GM10248 (cell line): ENCODE data around the gene PCP2.
A peak's percentile ranks its signal among the peaks of the same experiment; 100 is the strongest.

Source experiments
- CTCF ChIA-PET: fragments of 300-600 bp; sonication (Branson Sonifier 250); formaldehyde crosslinking; extraction: SDS; loops from one replicate; lab custom pipeline; 2021; ENCODE audit warnings: antibody characterized with exemption; lab: Yijun Ruan, JAX
- POLR2A ChIA-PET: fragments of 350-650 bp; sonication (Branson Sonifier 250); formaldehyde crosslinking; extraction: SDS; loops from one replicate; lab custom pipeline; 2020; ENCODE audit warnings: antibody characterized with exemption; lab: Yijun Ruan, JAX
- DNase-seq: peaks from one replicate; pipeline ENCODE4 v3.0.0; 2012; ENCODE audit errors: extremely low spot score
- TF ChIP-seq, protein P1 (sequence below): IDR thresholded peaks from 2 replicates; pipeline ENCODE4 v1.5.1; 2012; ENCODE audit warnings: mild to moderate bottlenecking, low read depth; ENCODE audit errors: extremely low read depth, missing control alignments, control extremely low read depth

Gene PCP2

DNA sequence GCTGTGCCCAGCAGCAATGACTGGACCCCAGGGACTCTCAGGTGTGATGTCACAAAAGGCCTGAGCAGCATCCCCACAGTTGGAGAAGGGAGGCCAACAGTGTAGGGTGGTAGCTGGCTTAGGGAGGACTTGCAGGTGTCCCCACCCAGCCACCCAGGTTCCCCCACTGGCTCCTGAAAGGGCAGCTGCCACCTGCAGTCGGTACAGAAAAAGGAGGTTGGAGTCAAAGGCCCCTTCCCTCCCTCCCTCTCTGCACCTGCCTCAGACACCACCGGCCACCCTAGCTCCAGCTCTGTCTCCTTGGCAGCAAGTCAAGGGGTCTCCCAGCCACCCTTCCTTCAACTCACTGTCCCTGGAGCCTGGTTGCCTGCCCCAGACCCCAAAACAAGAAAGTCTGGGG lies at the start of gene PCP2:
PCP2 (minus strand) TSS at position 22 of the 400 bp plus-strand sequence. CDS start 262 bp downstream, outside the sequence.
- ChIA-PET POLR2A (interaction anchor here (1.1 kb wide), 1 partner anchor 8 kb away, joined by 3 read pairs; no protein-coding TSS in a partner anchor), CTCF (interaction anchor here (1.1 to 3.9 kb wide), 4 partner anchors 19 to 236 kb away, joined by 4 to 12 read pairs (median 6); partner anchors contain the start of gene TRAPPC5)
- TF ChIP-seq, protein P1, sequence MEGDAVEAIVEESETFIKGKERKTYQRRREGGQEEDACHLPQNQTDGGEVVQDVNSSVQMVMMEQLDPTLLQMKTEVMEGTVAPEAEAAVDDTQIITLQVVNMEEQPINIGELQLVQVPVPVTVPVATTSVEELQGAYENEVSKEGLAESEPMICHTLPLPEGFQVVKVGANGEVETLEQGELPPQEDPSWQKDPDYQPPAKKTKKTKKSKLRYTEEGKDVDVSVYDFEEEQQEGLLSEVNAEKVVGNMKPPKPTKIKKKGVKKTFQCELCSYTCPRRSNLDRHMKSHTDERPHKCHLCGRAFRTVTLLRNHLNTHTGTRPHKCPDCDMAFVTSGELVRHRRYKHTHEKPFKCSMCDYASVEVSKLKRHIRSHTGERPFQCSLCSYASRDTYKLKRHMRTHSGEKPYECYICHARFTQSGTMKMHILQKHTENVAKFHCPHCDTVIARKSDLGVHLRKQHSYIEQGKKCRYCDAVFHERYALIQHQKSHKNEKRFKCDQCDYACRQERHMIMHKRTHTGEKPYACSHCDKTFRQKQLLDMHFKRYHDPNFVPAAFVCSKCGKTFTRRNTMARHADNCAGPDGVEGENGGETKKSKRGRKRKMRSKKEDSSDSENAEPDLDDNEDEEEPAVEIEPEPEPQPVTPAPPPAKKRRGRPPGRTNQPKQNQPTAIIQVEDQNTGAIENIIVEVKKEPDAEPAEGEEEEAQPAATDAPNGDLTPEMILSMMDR: no peak
- DNase-seq: no peak

DNA sequence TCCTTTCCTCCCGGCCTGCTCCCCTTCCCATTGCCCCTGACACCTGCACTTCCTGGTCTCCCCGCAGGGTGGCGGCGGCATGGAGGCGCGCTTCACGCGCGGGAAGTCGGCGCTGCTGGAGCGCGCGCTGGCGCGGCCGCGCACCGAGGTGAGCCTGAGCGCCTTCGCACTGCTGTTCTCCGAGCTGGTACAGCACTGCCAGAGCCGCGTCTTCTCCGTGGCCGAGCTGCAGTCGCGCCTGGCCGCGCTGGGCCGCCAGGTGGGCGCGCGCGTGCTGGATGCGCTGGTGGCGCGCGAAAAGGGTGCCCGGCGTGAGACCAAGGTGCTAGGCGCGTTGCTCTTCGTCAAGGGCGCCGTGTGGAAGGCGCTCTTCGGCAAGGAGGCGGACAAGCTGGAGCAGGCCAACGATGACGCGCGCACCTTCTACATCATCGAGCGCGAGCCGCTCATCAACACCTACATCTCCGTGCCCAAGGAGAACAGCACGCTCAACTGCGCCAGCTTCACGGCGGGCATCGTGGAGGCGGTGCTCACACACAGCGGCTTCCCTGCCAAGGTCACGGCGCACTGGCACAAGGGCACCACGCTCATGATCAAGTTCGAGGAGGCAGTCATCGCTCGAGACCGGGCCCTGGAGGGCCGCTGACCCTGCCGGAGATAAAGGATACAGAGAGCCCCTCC lies 48.8 kb upstream of the PCP2 start:
- POLR2A ChIA-PET: no interaction called here
- no peak for DNase-seq
- TF ChIP-seq, protein P1: peak; percentile 27
- CTCF ChIA-PET: interaction anchor here (0.9 to 1.9 kb wide), 3 partner anchors 16 to 118 kb away, joined by 3 to 7 read pairs (median 3); no protein-coding TSS in a partner anchor

DNA sequence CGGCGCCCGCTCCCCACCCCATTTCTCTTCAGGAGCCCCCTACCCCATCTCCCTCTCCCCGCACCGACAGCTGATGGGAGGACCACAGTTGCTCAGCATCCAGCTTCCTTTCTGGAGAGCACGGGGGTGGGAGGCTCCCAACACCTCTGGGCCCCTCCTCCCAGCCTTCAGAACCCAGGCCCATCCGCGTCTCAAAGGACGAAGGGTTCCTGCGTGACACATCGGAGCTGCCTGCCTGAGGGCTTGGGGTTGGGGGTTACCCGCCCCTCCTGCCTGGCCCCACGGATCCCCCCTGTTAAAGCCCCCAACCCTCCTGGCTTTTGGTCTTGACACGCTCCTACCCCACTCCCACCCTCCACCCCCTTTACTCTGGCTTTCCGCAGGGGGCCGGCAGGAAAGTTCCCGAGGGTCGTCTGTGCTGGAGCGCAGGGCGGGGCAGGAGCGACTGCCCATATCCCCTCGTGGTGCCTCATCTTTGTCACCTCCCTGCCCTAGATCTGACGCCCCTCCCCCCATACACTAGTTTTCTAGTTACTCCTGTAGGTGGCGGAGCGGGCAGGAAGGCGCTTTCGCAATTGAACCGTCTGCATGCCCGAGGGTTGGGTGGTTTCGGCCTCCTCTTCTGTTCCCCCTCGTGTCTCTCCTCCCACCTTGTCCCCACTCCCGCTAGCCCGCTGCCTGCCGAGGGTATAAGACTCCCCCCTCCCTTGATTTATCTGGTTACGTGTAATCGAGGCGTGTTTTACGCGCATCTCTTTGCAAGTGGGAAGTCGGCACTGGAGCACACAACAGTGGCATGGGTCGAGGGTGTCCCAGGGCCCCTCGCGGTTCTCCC lies 48.0 kb upstream of the PCP2 start:
- DNase-seq: peak; percentile 87
- ChIA-PET CTCF (interaction anchor here (0.6 to 2.2 kb wide), 64 partner anchors 8 to 579 kb away, joined by 3 to 47 read pairs (median 4); partner anchors contain the start of genes CD209, FCER2, PCP2 and PET100), POLR2A (interaction anchor here (0.6 kb wide), 1 partner anchor 14 kb away, joined by 4 read pairs; no protein-coding TSS in a partner anchor)
- TF ChIP-seq, protein P1: peak; percentile 71

DNA sequence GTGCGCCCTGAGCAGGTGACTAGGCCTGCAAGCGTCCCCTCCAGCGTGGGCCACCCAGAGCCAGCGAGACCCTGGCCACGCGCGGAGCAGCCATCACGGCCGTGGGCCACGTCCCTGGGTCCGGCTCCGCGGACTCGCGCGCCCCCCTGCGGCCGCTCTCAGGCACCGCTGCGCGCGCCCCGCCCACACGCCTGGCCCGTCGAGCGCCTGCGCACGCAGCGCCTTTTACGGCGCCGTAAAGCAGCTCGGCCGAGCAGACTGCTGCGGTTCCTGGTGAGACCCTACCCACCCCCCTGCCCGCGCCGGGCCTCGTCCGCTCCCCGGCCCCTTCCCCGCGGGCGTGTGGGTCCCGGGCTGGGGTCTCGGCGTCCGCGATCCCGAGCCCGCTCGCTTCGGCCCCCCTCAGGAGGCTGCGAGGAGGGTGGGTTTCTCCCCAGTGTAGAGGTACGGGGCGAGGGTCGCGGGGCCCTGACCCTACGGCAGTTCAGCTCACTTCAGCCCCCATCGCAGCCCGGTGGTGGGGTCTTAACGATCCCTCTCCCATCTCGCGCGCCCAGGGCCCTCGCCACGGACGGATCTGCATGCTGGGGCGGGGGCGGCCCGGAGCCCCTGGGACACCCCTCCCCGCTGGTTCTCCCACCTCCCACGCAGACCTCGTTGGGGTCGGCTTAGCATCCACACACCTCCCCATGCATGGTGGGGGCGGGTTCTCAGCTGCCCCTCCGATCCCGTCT lies 47.3 kb upstream of the PCP2 start, which contains the start of gene TRAPPC5:
TRAPPC5 (plus strand) TSS at position 228 of the 734 bp plus-strand sequence. CDS start 1,421 bp downstream, outside the sequence.
- POLR2A ChIA-PET: interaction anchor here (0.6 kb wide), 1 partner anchor 15 kb away, joined by 4 read pairs; no protein-coding TSS in a partner anchor
- CTCF ChIA-PET: interaction anchor here (0.6 to 2.2 kb wide), 65 partner anchors 9 to 579 kb away, joined by 3 to 47 read pairs (median 4); partner anchors contain the start of genes CD209, FCER2, PCP2 and PET100
- peak; percentile 90 for DNase-seq
- TF ChIP-seq, protein P1: peak; percentile 98

DNA sequence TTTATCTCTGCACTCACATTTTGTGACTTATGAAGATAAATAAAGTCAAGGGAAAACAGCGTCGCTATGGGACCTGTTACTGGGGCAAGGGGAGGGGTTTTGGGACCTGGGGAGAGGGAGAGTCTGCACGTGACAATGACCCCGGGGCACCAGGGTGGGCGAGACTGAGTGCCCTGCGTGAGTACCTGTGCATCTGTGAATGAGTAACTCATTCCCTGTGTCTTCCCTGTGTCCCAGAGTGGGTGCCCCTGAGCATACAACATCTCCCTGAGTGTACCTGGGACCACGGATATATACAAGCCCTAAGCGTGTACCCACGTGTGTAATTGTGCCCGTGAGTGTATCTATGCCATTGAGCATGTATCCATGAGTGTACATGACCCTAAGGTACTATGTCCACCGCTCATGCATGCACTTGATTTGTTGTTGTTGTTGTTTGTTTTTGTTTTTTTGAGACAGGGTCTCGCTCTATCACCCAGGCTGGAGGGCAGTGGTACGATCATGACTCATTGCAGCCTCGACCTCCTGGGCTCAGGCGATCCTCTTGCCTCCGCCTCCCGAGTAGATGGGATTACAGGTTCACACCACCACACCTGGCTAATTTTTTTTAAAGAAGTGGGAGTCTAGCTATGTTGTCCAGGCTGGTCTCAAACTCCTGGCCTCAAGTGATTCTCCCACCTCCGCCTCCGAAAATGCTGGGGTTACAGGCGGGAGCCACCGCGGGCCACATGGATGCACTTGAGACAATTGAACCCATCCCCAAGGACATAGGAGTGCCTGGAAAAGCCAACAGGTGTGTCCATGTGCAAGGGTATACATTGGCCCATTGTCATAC lies 46.5 kb upstream of the PCP2 start:
- ChIA-PET CTCF (interaction anchor here (0.6 to 2.2 kb wide), 41 partner anchors 9 to 578 kb away, joined by 3 to 47 read pairs (median 5); partner anchors contain the start of genes FCER2, PCP2, PET100 and RETN), POLR2A (no interaction called here)
- TF ChIP-seq, protein P1: no peak
- DNase-seq: no peak
